A549 (cell line): ENCODE data around the gene TMEM143.

Source experiments
- ATOH8 ChIP-seq: fragments of 250-450 bp; sonication (Bioruptor Pico); IDR thresholded peaks from 2 replicates; pipeline ENCODE4 v1.5.0; 2020; ENCODE audit warnings: low read depth, mild to moderate bottlenecking, moderate library complexity
- CBX2 ChIP-seq: fragments of 200-600 bp; sonication (generic); IDR thresholded peaks from 2 replicates; pipeline ENCODE4 v1.6.1; 2016; ENCODE audit warnings: low read depth, mild to moderate bottlenecking, borderline replicate concordance
- CTCF ChIP-seq: fragments of >200 bp; sonication (Bioruptor Twin); formaldehyde crosslinking; IDR thresholded peaks from 3 replicates; pipeline ENCODE4 v1.5.1; 2016
- EHMT2 ChIP-seq: fragments of 200-600 bp; sonication (generic); IDR thresholded peaks from 2 replicates; pipeline ENCODE4 v1.6.1; 2016; ENCODE audit warnings: antibody characterized with exemption, low read depth, mild to moderate bottlenecking, moderate library complexity
- EP300 ChIP-seq, 2 experiments: fragments of >200 bp; sonication (Bioruptor Twin); formaldehyde crosslinking; IDR thresholded peaks; 2 replicates in 1 of 2; 3 replicates in 1 of 2; pipeline ENCODE4 v1.6.1; 2016 to 2017
- HDAC2 ChIP-seq: fragments of 200-600 bp; sonication (generic); IDR thresholded peaks from 2 replicates; pipeline ENCODE4 v1.6.1; 2016
- MAX ChIP-seq: IDR thresholded peaks from 2 replicates; pipeline ENCODE4 v1.6.1; 2012
- MAZ ChIP-seq: fragments of 150-350 bp; IDR thresholded peaks from 2 replicates; pipeline ENCODE4 v1.6.1; 2014; ENCODE audit warnings: antibody characterized with exemption, low read depth, low read length, borderline replicate concordance
- RAD21 ChIP-seq, 2 experiments: fragments of >200 bp in 1 of 2; sonication (Bioruptor Twin) in 1 of 2; formaldehyde crosslinking in 1 of 2; IDR thresholded peaks in 1 of 2; conservative IDR thresholded peaks in 1 of 2; 2 replicates in 1 of 2; 3 replicates in 1 of 2; pipeline ENCODE4 v1.6.1; 2012 to 2018; ENCODE audit warnings: inconsistent platforms in 1 of 2
- SREBF2 ChIP-seq: fragments of 450-650 bp; IDR thresholded peaks from 2 replicates; pipeline ENCODE4 v1.6.1; 2014; ENCODE audit warnings: mild to moderate bottlenecking, moderate library complexity
- USF2 ChIP-seq: fragments of 450-650 bp; IDR thresholded peaks from 2 replicates; pipeline ENCODE4 v1.6.1; 2014; ENCODE audit warnings: antibody characterized with exemption

- TF ChIP-seq EP300 (IDR thresholded peaks at IDR 0.05) (no peak), USF2 (no peak), EHMT2 (no peak), SREBF2 (no peak), CTCF (no peak), RAD21 (conservative IDR thresholded peaks at IDR 0.05 in 1 of 2, IDR thresholded peaks at IDR 0.05 in 1 of 2) (no peak), CBX2 (no peak), ATOH8 (CRISPR knock-in tag) (no peak), MAX (no peak), MAZ (no peak), HDAC2 (no peak)
Observed at GRCh38 chr19:48403606-48404005, 39.9 kb upstream of the TMEM143 start.
